Measurements from ENCODE around the gene PPP2R5A.

GRCh38 chr1:212289262-212290077 is 4.3 kb downstream of the PPP2R5A start:
- TF ChIP-seq, protein P1, sequence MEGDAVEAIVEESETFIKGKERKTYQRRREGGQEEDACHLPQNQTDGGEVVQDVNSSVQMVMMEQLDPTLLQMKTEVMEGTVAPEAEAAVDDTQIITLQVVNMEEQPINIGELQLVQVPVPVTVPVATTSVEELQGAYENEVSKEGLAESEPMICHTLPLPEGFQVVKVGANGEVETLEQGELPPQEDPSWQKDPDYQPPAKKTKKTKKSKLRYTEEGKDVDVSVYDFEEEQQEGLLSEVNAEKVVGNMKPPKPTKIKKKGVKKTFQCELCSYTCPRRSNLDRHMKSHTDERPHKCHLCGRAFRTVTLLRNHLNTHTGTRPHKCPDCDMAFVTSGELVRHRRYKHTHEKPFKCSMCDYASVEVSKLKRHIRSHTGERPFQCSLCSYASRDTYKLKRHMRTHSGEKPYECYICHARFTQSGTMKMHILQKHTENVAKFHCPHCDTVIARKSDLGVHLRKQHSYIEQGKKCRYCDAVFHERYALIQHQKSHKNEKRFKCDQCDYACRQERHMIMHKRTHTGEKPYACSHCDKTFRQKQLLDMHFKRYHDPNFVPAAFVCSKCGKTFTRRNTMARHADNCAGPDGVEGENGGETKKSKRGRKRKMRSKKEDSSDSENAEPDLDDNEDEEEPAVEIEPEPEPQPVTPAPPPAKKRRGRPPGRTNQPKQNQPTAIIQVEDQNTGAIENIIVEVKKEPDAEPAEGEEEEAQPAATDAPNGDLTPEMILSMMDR (IDR thresholded peaks at IDR 0.05; ENCODE audit: insufficient read depth, low read length), result no peak
- TF ChIP-seq POLR2AphosphoS5 (IDR thresholded peaks at IDR 0.05; ENCODE audit: low read depth) (no peak), GABPA (IDR thresholded peaks at IDR 0.05; ENCODE audit: low read depth) (no peak)

Data from HL-60 (cell line).